HG03520 (cell line): ENCODE measurements around the gene BRSK2.
"Not testable (repeated sequence)": the region's sequence is repeated elsewhere in the genome, so short reads cannot be mapped to it uniquely, and the experiment has no call there.

Source experiments
- ATAC-seq: cut with Tn5 transposase; IDR thresholded peaks from one replicate; pipeline ENCODE4 v1.9.1; 2021; ENCODE audit warnings: mild to moderate bottlenecking, moderate library complexity; ENCODE audit not compliant: unreplicated experiment

The BRSK2 gene

GRCh38 chr11:1353383-1354124 lies 36.2 kb upstream of the BRSK2 start:
- no peak for ATAC-seq

GRCh38 chr11:1354125-1354938 lies 35.4 kb upstream of the BRSK2 start:
- no peak for ATAC-seq

- no peak for ATAC-seq
Measured at GRCh38 chr11:1356007-1356435, 33.7 kb upstream of the BRSK2 start.

- ATAC-seq, result no peak
Measured at GRCh38 chr11:1356478-1356960, 33.2 kb upstream of the BRSK2 start.

GRCh38 chr11:1358286-1358685 lies 31.4 kb upstream of the BRSK2 start:
- no peak for ATAC-seq

GRCh38 chr11:1358931-1359330 lies 30.8 kb upstream of the BRSK2 start:
- ATAC-seq, result not testable (repeated sequence)

GRCh38 chr11:1359556-1359955 lies 30.2 kb upstream of the BRSK2 start:
- no peak for ATAC-seq

- ATAC-seq, result no peak
Measured at GRCh38 chr11:1360181-1360834, 29.4 kb upstream of the BRSK2 start.

GRCh38 chr11:1360835-1361357 lies 28.8 kb upstream of the BRSK2 start:
- no peak for ATAC-seq

GRCh38 chr11:1361882-1362281 lies 27.9 kb upstream of the BRSK2 start:
- no peak for ATAC-seq

GRCh38 chr11:1367721-1368120 lies 22.0 kb upstream of the BRSK2 start:
- no peak for ATAC-seq

GRCh38 chr11:1368216-1368615 lies 21.5 kb upstream of the BRSK2 start:
- ATAC-seq, result no peak

- no peak for ATAC-seq
Measured at GRCh38 chr11:1368966-1369365, 20.8 kb upstream of the BRSK2 start.

- ATAC-seq, result no peak
Measured at GRCh38 chr11:1369371-1370005, 20.2 kb upstream of the BRSK2 start.

- no peak for ATAC-seq
Measured at GRCh38 chr11:1370186-1371025, 19.3 kb upstream of the BRSK2 start.

GRCh38 chr11:1371026-1371325 lies 18.8 kb upstream of the BRSK2 start:
- ATAC-seq, result no peak

- no peak for ATAC-seq
Measured at GRCh38 chr11:1371377-1371776, 18.4 kb upstream of the BRSK2 start.

GRCh38 chr11:1371836-1372465 lies 17.8 kb upstream of the BRSK2 start:
- no peak for ATAC-seq

GRCh38 chr11:1372660-1373059 lies 17.1 kb upstream of the BRSK2 start:
- no peak for ATAC-seq
